Retina (tissue), 1 donor: ENCODE measurements around the gene PAX3.

Experiments used
- DNase-seq: peaks from one replicate; pipeline ENCODE4 v3.0.0-alpha.2; 2016

The PAX3 gene

DNA sequence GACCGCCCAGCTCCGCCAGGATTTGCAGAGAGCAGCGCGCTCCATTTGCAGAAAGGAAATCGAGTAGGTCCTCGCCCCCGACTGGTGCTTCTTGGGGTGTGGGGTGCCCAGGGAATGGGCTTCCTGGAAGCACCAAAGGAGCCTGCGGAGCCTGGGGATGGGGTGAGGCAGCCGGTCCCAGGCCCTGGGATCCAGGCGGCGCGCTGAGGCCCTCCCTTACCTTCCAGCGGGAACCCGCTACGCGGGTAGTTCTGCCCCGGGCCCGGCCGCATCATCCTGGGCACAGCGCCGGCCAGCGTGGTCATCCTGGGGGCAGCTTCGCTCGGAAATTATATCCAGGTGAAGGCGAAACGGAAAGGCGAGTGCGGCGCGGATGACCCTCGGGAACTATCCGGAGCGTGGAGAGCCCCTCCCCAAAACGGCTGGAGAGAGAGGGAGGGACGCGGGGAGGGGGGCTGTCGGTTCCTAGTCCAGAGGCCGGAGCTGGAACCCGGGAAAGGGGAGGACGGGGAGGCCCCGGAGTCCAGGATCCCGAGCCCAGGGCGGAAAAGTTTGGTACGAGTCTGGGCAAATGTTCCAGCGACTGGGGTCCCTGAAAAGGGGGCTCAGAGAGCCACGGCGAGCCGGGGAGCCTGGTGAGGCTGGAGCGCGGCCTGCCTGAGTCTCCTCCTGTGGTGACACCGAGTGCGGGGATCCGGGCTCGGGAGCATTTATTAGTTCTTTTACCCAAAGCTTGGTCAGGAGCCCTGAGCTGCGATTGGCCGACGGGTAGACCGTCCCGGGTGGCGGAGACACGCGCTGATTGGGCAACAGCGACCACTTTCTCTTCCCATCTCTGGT is at the start of gene PAX3:
TSS of gene PAX3 (minus strand) at position 688 of the 840 bp plus-strand sequence. CDS start at position 305, 383 bp downstream.
- DNase-seq, result peak; percentile 73

DNA sequence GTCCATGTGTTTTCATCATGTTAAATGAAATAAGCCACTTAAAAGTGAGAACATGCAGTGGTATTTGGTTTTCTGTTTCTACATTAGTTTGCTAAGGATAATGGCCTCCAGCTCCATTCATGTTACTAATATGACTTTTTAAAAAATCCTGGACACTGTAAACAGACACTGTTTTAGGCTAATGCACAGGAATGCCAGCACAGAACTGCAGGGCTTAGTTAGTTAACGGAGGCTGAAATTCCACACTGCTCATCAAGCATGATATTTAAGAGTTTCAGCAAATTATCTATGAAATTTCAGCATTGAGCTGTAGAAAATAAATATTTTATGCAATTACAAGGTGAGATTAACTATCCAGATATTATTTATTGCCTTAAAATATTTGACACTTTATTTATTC is 42.5 kb upstream of the PAX3 start:
- DNase-seq, result no peak

DNA sequence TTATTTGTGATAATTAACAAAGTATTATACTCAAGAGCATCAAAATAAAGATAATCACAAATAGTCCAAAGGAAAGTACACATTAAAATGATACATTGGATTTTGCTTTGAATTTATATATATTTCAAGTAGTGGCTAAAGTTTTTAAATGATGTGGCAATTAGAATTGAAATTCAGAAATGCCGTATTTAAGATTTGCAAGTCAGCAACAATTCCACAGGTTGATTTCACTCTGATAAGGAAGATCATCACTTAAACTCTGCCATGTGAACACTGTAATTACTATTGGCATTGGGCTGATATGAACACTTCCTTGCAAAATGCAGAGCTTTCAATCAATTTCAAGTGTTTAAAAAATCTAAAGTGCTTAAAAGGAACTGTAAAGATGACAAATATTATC is 39.6 kb upstream of the PAX3 start:
- no peak for DNase-seq

DNA sequence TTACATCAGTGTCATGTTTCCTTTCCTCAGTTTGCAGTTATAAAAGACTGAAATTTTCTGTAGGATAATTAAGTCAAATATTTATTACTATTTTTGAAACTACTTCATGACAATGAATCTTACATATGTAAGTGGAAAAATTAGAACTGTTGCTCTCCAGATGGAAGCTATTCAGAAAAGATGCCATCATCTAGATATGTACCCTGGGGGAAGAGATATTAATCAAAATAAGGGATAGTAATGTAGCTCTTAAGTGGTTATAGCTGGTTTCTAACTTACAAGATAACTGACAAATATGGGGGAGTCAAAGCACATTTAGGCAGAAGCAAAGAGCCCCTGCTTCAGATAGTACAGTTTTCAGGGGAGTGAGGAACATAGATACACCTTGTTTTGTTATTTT is 38.1 kb upstream of the PAX3 start:
- DNase-seq, result no peak

DNA sequence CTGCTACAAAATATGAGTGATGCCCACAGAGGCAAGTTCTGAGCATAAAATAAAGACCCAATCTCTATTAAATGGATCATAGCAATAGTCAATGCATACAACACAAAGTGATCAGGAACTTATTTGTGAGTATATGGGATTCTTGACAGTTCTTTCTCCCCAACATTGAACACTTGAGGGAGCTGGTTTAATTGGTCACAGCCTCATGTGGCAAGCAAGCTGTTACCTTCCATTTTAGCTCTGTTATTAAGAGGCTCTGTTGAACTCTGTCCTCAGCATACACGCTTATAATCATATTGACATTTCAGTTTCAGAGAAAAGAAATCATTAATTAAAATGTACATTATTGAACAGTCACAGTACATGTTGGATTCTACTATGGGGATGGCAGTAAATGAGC is 37.6 kb upstream of the PAX3 start:
- DNase-seq, result no peak

DNA sequence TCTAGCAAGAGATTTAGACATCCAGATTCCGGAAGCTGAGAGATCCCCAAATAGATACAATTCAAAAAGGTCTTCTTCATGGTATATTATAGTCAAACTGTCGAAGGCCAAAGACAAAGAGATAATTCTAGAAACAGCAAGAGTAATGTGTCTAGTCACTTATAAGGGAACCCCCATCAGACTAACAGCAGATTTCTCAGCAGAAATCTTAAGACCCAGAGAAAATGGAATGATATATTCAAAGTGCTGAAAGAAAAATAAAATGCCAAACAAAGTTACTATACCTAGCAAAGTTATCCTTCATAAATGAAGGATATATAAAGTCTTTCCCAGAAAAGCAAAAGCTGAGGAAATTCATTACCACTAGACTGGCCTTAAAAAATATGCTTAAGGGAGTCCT is 36.1 kb upstream of the PAX3 start:
- no peak for DNase-seq

DNA sequence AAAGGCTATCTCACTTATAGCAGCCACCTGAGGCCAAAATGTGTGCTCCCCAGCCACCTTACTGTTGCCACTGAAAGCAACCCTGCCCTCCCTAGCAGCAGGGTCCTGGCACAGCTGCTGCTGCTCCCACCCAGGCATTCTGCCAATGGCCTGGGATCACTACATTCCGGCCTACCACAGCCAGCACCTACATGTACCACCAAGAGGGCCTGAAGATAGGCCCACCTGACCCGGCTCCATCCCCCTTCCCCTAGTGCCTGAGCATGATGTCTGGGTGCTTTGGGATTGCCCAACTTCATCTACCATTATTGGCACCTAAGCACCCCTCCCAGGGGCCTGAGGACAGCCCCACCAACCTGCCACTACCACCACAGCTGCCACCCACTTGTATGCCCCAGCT is 34.6 kb upstream of the PAX3 start:
- no peak for DNase-seq

DNA sequence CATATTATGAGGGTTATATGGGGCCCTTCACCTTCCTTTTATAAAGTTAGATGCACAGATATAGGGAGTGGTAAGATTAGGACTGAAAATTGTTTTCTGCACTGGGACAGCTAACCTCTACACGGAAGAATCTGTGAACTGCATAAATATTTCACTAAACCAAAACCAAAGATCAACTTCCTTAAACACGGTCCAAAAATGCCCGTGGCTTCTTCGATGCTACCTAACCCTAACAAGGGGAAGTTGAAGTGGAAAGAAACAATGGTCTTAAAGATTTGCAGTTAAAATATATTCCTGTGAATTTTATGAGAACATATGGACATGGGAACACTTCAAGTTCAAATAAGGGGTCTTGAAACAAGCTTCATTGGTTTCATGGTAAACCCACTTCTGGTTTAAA is 33.3 kb upstream of the PAX3 start:
- no peak for DNase-seq

DNA sequence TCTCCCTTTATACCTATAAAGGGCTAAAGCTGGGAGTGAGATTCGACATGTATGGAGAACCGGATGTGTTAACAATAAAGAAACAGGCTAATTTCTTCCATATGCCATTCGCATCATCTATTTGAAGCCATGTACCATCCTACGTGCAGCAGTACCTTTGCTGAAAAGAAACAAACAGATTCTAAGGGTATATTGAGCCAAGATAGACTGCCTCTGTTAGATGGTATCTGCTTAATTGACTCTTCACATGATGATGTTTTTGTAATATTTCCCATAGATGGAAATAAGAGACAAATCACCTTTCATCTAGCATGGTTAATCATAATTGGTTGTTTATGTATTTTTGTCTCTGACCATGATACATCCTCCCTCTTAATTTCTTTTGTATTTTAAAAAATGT is 32.1 kb upstream of the PAX3 start:
- DNase-seq, result no peak

DNA sequence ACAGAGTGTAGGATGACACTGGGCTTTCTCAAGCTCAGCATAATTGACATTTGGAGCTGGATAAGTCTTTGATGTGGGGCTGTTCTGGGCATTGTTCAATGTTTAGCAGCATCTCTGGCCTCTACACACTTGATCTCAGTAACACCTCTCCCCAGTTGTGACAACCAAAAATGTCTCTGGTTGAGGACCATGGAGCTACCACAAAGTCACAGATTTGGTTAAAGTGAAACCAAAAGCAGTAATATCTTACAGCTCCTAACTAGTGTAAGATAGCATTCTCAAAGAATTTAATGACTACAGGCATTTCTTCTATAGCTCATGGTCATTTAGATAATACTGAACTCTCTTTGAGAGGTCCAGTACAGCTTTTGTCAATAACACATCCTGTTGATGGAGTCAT is 23.4 kb upstream of the PAX3 start:
- DNase-seq, result no peak

DNA sequence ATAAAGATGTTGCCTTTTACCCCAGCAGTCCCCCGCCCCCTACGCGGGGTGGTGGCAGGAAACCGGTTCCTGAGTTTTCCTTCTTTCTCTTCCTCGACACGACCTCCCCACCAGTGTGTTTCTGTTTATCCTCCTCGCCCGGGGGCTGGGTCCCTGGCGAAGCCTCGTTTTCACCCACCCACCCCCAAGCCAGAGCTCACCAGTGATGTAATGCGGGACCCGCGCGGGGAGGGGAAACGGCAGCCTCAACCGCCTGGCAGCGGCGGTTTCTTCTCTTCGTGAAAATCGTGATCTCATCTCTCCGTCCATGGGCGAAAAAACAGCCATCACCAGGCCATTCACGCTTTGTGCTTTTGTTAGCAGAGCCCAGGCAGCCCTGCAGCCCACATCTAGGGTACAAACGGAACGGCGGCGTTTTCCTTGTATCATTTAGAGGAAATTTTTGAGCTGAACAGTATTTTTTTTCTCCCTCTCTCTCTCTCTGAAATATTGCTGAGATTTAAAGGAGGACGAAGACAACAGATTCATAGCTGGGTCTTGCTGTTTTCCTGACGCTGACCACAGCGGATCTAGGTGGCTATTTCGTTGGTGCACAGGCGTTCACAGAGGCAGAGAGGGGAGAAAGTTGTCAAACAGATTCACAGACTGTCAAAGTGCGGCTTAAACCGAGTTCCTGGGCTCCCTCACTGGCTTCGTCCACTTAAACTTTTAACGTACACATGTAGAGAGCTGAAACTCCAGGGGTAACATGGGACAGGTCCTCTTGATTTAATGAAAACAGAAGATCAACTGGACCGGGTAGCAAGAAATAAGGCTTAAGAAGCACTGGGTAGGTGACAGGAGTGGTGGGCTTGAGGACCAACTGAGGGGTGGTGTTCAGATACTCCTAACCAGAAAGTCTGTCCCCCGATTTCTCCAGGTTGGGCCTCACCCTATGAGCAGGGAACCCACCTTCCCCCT is 21.9 kb upstream of the PAX3 start:
- DNase-seq, result peak; percentile 84

DNA sequence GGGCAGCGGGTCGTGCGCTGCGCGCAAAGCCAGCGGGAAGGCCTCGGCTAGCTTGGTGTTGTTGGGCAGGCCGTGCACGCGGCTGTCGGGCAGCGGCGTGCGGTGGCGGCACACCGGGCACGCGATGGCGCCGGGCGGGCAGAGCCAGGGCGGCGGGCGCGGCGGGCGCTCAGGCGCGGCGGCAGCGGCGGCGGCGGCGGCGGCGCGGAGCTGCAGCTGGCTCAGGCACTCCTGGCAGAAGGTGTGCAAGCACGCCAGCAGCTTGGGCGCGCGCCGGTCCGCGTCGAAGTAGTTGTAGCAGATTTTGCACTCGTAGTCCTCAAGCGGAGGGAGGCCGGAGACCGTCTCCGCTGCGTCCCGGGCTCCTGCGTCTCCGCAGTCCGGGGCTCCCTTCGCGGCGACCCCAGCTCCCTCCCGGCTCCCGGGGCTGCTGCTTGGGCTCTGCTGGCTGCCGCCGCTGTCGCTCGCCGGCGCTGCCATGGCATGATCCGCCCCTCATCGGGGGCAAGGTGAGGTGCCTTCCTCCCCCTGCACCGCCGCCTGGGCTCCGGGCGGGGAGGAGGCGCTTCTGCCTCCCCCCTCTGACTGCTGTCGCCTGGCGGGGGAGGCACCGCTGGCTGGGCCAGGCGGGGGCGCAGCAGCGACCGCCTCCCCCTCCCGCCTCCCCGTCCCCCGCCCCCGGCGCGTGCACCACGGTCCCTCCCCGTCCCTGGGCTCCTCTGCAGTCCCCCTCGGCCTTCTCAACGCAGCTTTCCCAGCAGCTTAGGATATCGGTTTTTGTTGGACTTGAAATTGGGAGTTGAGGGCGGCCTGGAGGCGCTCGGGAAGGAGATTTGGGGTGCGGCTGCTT is 21.0 kb upstream of the PAX3 start:
- peak; percentile 85 for DNase-seq

DNA sequence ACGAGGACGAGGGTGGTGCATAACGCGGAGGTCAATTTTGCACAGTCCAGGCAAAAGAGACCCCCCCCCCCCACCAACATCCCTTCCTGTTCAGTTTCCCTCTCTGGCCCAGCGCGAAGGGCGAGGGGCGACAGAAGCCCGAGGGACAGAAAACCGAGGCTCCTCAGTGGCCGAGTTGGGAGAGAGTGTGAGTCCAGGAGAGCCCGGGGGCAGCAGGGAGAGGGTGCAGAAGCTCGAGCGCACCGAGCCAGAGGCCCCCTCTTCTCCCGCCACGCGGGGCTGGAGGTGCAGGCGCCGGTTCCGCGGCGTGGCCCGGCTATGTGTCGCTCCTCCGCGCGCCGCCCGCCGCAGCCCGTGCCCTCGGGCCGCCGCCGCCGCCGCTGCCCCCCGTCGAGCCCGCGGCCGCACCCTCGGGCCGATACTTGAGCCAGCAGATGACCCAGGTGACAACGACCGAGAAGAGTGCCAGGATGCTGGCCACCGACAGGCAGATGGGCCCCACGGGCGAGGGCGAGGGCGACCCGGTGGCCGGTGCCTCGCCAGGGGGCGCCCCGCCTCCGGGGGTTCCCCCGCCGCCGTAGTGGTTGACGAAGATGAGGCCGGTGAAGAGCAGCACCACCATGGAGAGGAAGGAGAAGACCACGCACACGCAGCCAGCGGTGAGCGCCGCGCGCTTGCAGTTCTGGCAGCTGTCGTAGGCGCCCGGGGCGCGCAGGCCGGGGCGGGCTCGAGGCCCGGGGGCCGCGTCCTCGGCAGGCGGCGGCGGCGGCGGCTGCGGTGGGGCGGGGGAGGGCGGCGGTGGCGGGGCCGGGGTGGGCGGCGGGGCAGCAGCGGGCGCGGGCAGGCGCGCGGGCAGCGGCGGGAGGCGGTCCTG is 20.2 kb upstream of the PAX3 start:
- peak; percentile 76 for DNase-seq

DNA sequence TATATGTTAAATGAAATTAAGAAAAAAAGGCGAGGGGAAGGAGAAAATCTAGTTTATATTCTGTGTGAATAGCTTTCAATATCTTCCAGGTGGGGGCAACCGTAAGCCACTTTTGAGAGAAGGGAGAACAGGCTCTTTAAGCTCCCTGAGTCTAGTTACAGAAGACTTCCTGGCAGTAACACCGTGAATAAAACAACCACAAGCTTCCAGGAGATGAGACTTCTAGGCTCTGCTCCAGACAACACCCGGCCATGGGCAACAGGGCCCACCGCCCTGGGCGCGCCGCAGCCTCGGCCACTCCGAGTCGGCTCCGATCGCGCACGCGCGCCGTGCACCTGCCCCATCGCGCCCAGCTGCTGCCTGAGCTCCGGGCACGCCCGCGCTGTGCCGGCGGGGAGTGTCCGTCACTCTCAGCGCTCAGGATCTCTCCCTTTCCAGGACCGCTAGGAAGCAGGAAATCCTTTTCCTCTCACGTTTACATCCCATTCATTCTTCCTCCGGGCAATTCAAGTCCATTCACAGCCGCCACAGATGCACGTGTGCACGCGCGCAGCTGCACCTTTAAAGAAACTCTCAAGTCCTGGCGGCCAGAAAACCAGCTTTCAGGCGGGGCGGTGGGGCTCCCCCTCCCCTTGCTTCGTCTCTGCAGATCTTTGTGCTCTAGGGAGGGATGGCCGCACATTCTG is 19.4 kb upstream of the PAX3 start:
- peak; percentile 90 for DNase-seq

DNA sequence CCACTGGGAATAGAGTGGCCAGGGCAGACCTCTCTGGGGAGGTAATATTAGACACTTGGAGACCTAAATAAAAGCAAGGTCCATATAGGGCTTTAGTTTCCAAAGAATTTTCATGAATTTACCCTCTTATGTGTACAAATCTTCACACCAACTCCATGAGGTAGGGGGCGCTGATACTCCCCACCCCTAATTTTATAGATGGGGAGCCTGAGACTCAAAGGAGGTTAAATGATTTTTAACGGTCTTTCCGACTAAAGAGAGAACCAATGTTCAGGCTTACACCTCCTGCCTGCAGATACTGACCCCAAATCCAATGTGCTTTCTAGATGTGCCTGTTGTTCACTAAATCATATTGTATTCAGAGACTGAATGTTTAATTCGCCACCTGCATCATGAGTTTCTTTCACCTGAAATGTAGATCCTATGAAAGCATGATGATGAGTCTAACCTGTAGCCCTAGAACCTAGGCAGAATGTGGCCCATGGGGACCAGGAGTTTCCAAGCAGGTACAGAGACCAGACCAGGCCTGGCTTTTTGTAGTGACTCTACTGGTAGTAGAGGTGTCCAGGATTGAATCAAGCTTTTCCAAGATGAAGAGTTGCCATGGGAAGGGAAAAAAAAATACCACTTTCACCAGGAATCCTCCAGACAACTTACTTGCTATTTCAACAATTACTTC is 16.8 kb upstream of the PAX3 start:
- DNase-seq, result peak; percentile 25

DNA sequence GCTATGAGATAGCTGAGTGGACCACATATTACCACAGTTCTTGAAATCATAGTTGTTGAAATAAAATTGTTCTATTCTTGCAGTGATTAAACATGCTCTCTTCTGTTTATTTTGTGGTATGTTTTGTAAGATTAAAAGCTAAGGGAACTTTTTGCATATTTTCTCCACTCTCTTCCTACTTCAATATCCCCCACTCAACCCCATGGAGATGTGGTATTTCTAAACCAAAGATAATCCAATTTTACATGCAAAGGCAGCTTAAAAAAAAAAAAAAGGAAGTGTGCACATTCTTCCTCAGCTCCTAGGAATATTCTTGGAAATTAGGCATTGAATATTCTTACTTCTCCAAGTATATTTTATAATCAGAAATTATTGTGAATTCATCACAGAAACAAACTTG is 15.0 kb upstream of the PAX3 start:
- DNase-seq, result no peak

DNA sequence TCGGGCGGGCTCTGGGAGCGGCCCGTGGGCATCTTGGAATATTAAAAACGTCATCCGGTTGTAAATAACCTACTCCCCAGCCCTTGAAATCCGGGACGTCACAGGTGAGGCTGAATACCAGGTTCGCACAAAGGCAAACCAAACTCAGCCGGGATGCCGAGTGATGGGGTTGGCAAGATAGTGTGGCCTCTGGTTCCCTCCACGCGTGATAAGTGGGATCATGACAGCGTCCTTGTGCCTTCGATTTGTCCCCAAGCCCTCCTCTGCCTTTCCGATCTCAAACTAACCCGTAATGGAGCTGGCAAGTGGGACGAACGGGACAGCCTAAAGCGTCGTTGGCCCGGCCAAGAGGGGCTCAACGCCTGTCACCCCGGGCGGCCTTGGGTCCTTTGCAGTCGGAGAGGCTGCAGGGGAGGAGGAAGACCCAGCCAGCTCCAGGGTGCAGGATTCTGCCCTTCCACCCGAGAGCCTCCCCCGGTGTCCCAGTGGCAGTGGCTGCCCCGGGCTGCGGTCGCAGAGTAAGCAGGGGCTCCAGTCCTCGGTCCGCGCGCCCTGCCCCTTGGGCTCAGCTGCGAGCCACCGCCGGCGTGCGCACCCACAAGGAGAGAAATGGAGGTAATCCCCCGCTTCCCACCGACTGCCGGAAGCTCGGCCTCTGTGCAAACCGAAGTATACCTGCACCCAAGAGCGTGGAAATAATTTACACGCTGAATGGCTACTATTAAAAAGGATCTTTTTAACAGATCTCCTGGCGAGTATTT is 13.4 kb upstream of the PAX3 start:
- DNase-seq, result peak; percentile 77

DNA sequence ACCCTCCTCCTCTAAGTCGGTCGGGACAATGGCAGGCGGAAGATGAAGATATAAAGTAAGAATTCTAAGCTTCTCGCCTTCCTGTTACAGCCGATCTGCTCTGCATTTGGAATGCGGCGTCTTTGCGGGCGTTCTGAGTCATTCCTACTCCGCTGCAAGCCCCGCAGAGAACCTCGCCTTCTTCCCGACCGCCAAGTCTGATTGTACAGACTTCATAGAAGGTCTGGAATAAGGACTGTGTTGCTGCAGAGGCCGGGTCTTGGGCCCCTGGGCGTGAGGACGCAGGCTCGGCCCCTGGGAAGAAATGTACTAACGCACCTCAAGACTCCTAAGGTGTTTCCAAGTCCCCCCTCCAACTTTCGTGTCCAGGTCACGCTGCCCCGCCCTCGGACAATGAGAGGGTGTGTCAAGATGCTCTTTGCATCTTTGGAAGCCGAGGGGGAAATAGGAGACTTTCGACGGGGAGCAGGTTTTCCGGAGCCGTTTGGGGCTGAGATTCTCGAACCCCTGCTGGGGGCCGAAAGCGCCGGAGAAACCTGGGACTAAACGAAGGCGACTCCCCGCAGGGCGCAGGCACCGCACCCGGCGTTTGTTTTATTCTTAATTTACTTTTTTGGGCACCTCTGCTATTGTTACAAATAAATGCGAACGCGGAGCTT is 12.7 kb upstream of the PAX3 start:
- DNase-seq, result peak; percentile 65

DNA sequence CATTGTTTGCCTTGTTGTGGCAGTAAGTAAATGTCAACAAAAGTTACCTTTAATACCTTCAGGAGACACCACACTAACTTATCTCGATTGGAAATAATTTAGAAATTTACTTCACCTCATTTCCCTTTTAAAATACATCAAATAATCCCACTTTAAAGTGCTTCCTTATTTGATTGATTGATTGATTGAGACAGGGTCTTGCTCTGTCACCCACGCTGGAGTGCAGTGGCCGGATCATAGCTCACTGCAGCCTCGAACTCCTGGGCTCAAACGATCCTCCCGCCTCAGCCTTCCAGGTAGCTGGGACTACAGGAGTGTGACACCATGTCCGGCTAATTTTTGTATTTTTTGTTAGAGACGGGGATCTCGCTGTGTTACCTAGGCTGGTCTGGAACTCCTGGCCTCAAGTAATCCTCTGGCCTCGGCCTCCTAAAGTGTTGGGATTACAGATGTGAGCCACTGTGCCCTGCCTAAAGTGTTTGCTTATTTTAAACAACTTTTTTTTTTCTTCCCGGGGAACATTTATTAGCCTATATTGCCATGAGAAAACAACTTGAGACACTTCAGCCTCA is 12.0 kb upstream of the PAX3 start:
- DNase-seq, result peak; percentile 22
